Esophagus squamous epithelium (tissue), 5 donors: ENCODE results near the gene FGGY. TPM values are rescaled to one million over a fixed set of nuclear protein-coding genes. Genes with fewer than 3 reads are reported as not detected.
A peak's percentile ranks its signal among the peaks of the same experiment; 100 is the strongest.
"Not testable (repeated sequence)": the region's sequence is repeated elsewhere in the genome, so short reads cannot be mapped to it uniquely, and the experiment has no call there.

Experiments
- DNase-seq: peaks from one replicate; lab custom pipeline; 2025; lab: John Stamatoyannopoulos, UW
- H3K27ac ChIP-seq, 4 donors: fragments of 200-600 bp; sonication (generic); one replicate each; pipeline ENCODE4 v1.5.1; 2016 to 2019; ENCODE audit warnings: mild to moderate bottlenecking in 1 of 4
- H3K27me3 ChIP-seq, 4 donors: fragments of 200-600 bp; sonication (generic); 1 replicate in 3 of 4; 2 replicates in 1 of 4; pipeline versions ENCODE4 v1.5.1 to v1.6.0; 2017 to 2021; ENCODE audit warnings: antibody characterized with exemption in 1 of 4
- H3K36me3 ChIP-seq, 3 donors: fragments of 200-600 bp; sonication (generic); one replicate each; pipeline ENCODE4 v1.5.1; 2016 to 2019
- H3K4me1 ChIP-seq, 3 donors: fragments of 200-600 bp; sonication (generic); one replicate each; pipeline ENCODE4 v1.5.1; 2017 to 2019
- H3K4me3 ChIP-seq, 4 donors: fragments of 200-600 bp; sonication (generic); 1 replicate in 3 of 4; 2 replicates in 1 of 4; pipeline ENCODE4 v1.5.1; 2016 to 2019; ENCODE audit warnings: mild to moderate bottlenecking in 2 of 4, moderate library complexity in 1 of 4
- H3K9me3 ChIP-seq, 3 donors: fragments of 200-600 bp; sonication (generic); one replicate each; pipeline ENCODE4 v1.5.1; 2016 to 2019
- CTCF ChIP-seq, 6 experiments: fragments of 450-650 bp in 4 of 6; fragments of 200-600 bp in 2 of 6; sonication (generic) in 2 of 6; IDR thresholded peaks; one replicate each; pipeline ENCODE4 v1.5.1; 2016 to 2019; ENCODE audit warnings: antibody characterized with exemption in 6 of 6, mild to moderate bottlenecking in 4 of 6, moderate library complexity in 4 of 6
- POLR2A ChIP-seq, 4 donors: fragments of 450-650 bp; IDR thresholded peaks; one replicate each; pipeline ENCODE4 v1.6.1; 2017; ENCODE audit warnings: antibody characterized with exemption in 4 of 4, mild to moderate bottlenecking in 4 of 4, moderate library complexity in 3 of 4
- WGBS, 2 donors: methylation state at CpG; one replicate each; pipeline ENCODE4 v1.1.5; 2018; 5-methylcytosine and 5-hydroxymethylcytosine counted together
- intact Hi-C: fragments of 100-400 bp; cut with DNase I; formaldehyde crosslinking; loops from one replicate; pipeline ENCODE4 v1.15.0; 2022
- total RNA-seq, 4 donors: library from RNA; depleted of rRNA; stranded (reverse); fragments of >200 nt; gene quantifications; one replicate each; pipeline ENCODE4 v1.1.0, GENCODE V29; 2016
- donor health status: DM: yes; HTN: yes; CAD: no.

Gene FGGY, protein sequence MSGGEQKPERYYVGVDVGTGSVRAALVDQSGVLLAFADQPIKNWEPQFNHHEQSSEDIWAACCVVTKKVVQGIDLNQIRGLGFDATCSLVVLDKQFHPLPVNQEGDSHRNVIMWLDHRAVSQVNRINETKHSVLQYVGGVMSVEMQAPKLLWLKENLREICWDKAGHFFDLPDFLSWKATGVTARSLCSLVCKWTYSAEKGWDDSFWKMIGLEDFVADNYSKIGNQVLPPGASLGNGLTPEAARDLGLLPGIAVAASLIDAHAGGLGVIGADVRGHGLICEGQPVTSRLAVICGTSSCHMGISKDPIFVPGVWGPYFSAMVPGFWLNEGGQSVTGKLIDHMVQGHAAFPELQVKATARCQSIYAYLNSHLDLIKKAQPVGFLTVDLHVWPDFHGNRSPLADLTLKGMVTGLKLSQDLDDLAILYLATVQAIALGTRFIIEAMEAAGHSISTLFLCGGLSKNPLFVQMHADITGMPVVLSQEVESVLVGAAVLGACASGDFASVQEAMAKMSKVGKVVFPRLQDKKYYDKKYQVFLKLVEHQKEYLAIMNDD
- 10 to 100 TPM in 1 of 4 donors, 1 to 10 TPM in 3; 6.0 to 18.1 (median 9.3) TPM for total RNA-seq

DNA sequence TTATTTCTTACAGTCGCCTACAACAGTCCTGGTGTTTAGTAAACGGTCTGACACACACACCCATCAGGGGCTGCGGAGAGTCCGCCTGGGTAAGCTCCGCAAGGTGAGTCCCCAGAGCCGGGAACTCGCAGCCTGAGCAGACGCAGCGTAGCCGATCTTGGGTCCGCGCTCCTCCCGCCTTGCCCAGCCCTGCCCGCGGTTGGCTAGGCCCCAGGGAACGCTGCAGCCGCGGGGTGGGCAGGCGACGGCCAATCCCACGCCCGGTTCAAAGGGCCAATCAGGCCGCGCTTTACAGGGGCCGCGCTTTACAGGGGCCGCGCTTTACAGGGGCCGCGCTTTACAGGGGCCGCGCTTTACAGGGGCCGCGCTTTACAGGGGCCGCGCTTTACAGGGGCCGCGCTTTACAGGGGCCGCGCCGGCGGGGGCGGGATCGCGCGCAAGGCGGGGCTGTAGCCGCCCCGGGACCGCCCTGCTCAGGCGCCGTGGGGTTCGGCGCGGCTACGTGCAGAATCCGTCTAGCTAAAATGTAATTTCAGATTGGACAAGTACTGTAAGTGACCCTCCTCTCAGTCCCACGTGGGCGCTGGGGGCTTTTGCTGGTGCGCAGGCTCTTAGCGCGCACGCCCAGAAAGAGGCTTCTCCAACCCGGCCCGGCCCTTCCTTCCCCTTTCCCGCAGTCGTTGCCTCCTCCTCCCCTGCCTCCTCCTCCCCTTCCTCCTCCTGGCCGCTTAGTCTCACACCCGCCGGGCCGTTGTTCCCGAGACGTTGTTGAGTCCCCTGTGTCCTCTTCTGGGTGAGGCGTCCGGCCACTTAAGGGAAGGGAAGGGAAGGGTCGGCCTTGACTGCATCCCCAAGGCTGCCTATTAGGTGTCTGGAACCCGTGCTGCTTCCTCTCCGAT lies at the start of gene FGGY:
Gene FGGY, plus strand, starts transcription at position 737 of the 899 bp plus-strand sequence. CDS start 24,456 bp downstream, outside the sequence.
- DNase-seq, result peak; percentile 81
- H3K4me3 ChIP-seq, result peak within 1 kb of the TSS; percentile 40 to 74 (median 52)
- no peaks in the 10 kb centered on the region for H3K36me3 ChIP-seq
- no peaks in the 10 kb centered on the region for H3K27me3 ChIP-seq
- H3K4me1 ChIP-seq, result peaks cover 0 to 52% (median 10%) of the 10 kb centered on the region in 3 donors
- 0 to 1% methylated on average over 30 to 31 of the region's 78 CpGs for WGBS, 2 donors
- TF ChIP-seq POLR2A (IDR thresholded peaks at IDR 0.05) (peak in 3 of 4 donors; percentile 51 to 90 (median 81)), CTCF (IDR thresholded peaks at IDR 0.05) (peak in 3 of 6 experiments; percentile 5 to 11 (median 10))
- H3K9me3 ChIP-seq, result no peaks in the 10 kb centered on the region
- H3K27ac ChIP-seq, result peak within 1 kb of the TSS; percentile 89 to 98 (median 91)
- intact Hi-C loops, result loop anchor here (10.0 kb wide), 2 partner anchors 398 to 512 kb away; partner anchors contain the start of gene JUN

DNA sequence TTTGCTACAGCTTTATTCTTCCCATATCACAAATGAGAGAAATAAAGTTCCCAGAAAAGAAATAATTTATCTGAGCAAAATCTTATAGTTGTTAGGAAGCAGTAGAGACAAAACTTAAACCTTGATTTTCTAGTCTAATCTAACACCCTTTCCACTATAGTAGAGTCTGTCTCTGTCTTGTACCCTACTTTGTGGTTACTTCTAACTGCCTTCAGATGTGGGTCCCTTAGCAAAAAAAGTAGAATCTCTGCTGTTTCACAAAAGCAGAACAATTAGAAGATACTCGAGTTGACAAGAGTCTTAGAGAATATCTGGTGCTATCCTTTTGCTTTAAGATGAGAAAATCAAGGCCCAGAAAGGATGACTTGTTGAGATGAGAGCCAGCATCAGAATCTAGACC lies 48.1 kb upstream of the FGGY start:
- TF ChIP-seq POLR2A (IDR thresholded peaks at IDR 0.05), result no peak
- TF ChIP-seq CTCF (IDR thresholded peaks at IDR 0.05), result no peak
- Histone ChIP-seq H3K36me3 (no peaks in the 10 kb centered on the region), H3K27ac (peak overlapping the region in 1 of 4 donors; percentile 56), H3K9me3 (no peaks in the 10 kb centered on the region), H3K27me3 (no peaks in the 10 kb centered on the region), H3K4me1 (peaks cover 0 to 13% (median 12%) of the 10 kb centered on the region in 3 donors), H3K4me3 (no peak overlapping the region)
- intact Hi-C loops, result no loop called here
- no peak for DNase-seq
- 62 to 64% methylated on average over 1 of the region's 1 CpG for WGBS, 2 donors

- peak overlapping the region in 2 of 4 donors; percentile 24 to 56 for H3K27ac ChIP-seq
Measured at GRCh38 chr1:59249396-59250137, 47.3 kb upstream of the FGGY start.

DNA sequence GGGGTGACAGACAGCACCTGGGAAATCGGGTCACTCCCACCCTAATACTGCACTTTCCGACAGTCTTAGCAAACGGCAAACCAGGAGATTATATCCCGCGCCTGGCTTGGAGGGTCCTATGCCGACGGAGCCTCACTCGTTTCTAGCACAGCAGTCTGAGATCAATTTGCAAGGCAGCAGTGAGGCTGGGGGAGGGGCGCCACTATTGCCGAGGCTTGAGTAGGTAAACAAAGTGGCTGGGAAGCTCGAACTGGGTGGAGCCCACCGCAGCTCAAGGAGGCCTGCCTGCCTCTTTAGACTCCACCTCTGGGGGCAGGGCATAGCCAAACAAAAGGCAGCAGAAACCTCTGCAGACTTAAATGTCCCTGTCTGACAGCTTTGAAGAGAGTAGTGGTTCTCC lies 45.8 kb upstream of the FGGY start:
- intact Hi-C loops, H3K36me3 ChIP-seq, H3K9me3 ChIP-seq, H3K27ac ChIP-seq, H3K27me3 ChIP-seq, H3K4me3 ChIP-seq, DNase-seq: not testable (repeated sequence)
- WGBS, 2 donors, result 75 to 79% methylated on average over 8 to 12 of the region's 12 CpGs
- H3K4me1 ChIP-seq, result peaks cover 0 to 13% (median 12%) of the 10 kb centered on the region in 3 donors

More at GRCh38 chr1:59249396-59250137, 47.3 kb upstream of the FGGY start:
- H3K27me3 ChIP-seq, result no peaks in the 10 kb centered on the region
- intact Hi-C loops, result no loop called here
- peaks cover 0 to 13% (median 12%) of the 10 kb centered on the region in 3 donors for H3K4me1 ChIP-seq
- WGBS, 2 donors, result 73 to 76% methylated on average over 4 of the region's 4 CpGs
- TF ChIP-seq CTCF (IDR thresholded peaks at IDR 0.05), result no peak
- TF ChIP-seq POLR2A (IDR thresholded peaks at IDR 0.05), result no peak
- no peaks in the 10 kb centered on the region for H3K9me3 ChIP-seq
- no peaks in the 10 kb centered on the region for H3K36me3 ChIP-seq
- no peak for DNase-seq
- no peak overlapping the region for H3K4me3 ChIP-seq

- DNase-seq, H3K4me3 ChIP-seq, H3K27ac ChIP-seq, intact Hi-C loops, H3K4me1 ChIP-seq, H3K9me3 ChIP-seq, H3K36me3 ChIP-seq, H3K27me3 ChIP-seq: not testable (repeated sequence)
- WGBS, 2 donors, result no CpG with 5 or more reads among the region's 1 CpG
Measured at GRCh38 chr1:59256429-59256828, 40.5 kb upstream of the FGGY start.
